ENCODE measurements around the gene TENM4. TPM values are rescaled to one million over a fixed set of nuclear protein-coding genes. Genes with fewer than 3 reads are reported as not detected.

The TENM4 gene
- total and polyA plus RNA-seq, 2 of the 13 experiments (the other 11 are each of a cell fraction or from before 2014, with no cell fraction given): not detected

DNA sequence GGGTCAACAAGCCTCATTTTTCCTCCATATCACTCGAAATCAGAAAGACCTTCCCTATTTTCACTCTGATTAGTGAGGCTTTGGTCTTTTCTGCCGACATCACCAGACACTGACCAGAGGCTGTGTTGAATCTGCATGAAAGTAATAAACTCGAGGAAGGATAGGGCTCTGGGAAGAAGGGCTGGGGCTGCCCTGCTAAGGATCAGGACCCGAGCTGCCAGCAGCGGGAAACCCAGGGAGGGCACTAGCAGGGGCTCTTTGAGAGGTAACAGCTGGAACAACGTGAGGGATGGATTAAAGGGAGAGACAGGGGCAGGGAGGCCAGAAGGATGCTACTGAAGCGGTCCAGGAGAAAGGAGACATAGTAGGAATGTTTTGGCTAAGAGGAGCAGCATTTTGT lies 488.7 kb downstream of the TENM4 start:
- no peak for DNase-seq (ENCODE audit: low spot score)
- Histone ChIP-seq H4K20me1 (ENCODE audit: insufficient read depth, low read length) (no peaks in the 10 kb centered on the region), H3K4me1 (ENCODE audit: insufficient read depth, low read length) (0 out of 2 replicates have a peak, but pooled peaks cover 2% of the 10 kb centered on the region), H3K9ac (ENCODE audit: insufficient read depth, low read depth, low read length) (no peak overlapping the region), H3K36me3 (replicated peaks in 1 of 2; ENCODE audit: control insufficient read depth in 1 of 2, insufficient read depth in 2 of 2, low read length in 2 of 2) (no peaks in the 10 kb centered on the region), H3K4me3 (replicated peaks in 1 of 3; ENCODE audit: insufficient read depth in 1 of 3, low read depth in 2 of 3, low read length in 3 of 3) (no peak overlapping the region), H3K79me2 (ENCODE audit: insufficient read depth, low read length) (no peaks in the 10 kb centered on the region), H3K27me3 (ENCODE audit: control insufficient read depth in 1 of 2, insufficient read depth in 2 of 2, low read length in 2 of 2) (peaks cover 2 to 4% of the 10 kb centered on the region in 2 experiments; a peak in 1 of 5 replicates), H2AFZ (ENCODE audit: low read length) (no peak overlapping the region), H3K9me3 (ENCODE audit: low read length) (no peaks in the 10 kb centered on the region), H3K27ac (ENCODE audit: extremely low read length, insufficient read depth, low read length) (no peak overlapping the region), H3K4me2 (ENCODE audit: low read depth, low read length) (no peak overlapping the region)
- WGBS (ENCODE audit: low lambda C conversion rate): 5% methylated on average over 7 of the region's 7 CpGs
- in situ Hi-C loops (cut with HindIII; ENCODE audit: extremely low pct_ligation_motif_present, low pct_unique_long_range_greater_than_20kb) (no loop called here), intact Hi-C loops (cut with micrococcal nuclease; ENCODE audit: unreplicated experiment) (no loop called here)
- ChIA-PET CTCF (ENCODE audit: low intra/inter-chr PET ratio, low total read pairs) (no interaction called here), POLR2A (no interaction called here)
- FAIRE-seq: no peak
- ATAC-seq: no peak
- TF ChIP-seq HINFP (CRISPR knock-in tag; IDR thresholded peaks at IDR 0.05; ENCODE audit: low read depth) (no peak), GABPB1 (CRISPR knock-in tag; IDR thresholded peaks at IDR 0.05) (no peak), ZNF616 (CRISPR knock-in tag; IDR thresholded peaks at IDR 0.05; ENCODE audit: low read depth) (no peak)
- BruUV-seq (replicated peaks): no TSS peak

- ChIA-PET POLR2A (no interaction called here), CTCF (ENCODE audit: low intra/inter-chr PET ratio, low total read pairs) (no interaction called here)
- in situ Hi-C loops (cut with HindIII; ENCODE audit: extremely low pct_ligation_motif_present, low pct_unique_long_range_greater_than_20kb) (no loop called here), intact Hi-C loops (cut with micrococcal nuclease; ENCODE audit: unreplicated experiment) (no loop called here)
- no TSS peak for BruUV-seq (replicated peaks)
- Histone ChIP-seq H3K27ac (ENCODE audit: extremely low read length, insufficient read depth, low read length) (no peak overlapping the region), H3K4me1 (ENCODE audit: insufficient read depth, low read length) (peaks cover 11% of the 10 kb centered on the region; the same call in 1 of the 2 replicates), H3K9me3 (ENCODE audit: low read length) (no peaks in the 10 kb centered on the region), H3K9ac (ENCODE audit: insufficient read depth, low read depth, low read length) (no peak overlapping the region), H3K4me3 (replicated peaks in 1 of 3; ENCODE audit: insufficient read depth in 1 of 3, low read depth in 2 of 3, low read length in 3 of 3) (no peak overlapping the region), H3K4me2 (ENCODE audit: low read depth, low read length) (no peak overlapping the region), H3K27me3 (ENCODE audit: control insufficient read depth in 1 of 2, insufficient read depth in 2 of 2, low read length in 2 of 2) (peaks cover 4% of the 10 kb centered on the region in 2 experiments; a peak in 1 of 5 replicates), H4K20me1 (ENCODE audit: insufficient read depth, low read length) (no peaks in the 10 kb centered on the region), H3K79me2 (ENCODE audit: insufficient read depth, low read length) (no peaks in the 10 kb centered on the region), H2AFZ (ENCODE audit: low read length) (no peak overlapping the region), H3K36me3 (replicated peaks in 1 of 2; ENCODE audit: control insufficient read depth in 1 of 2, insufficient read depth in 2 of 2, low read length in 2 of 2) (no peaks in the 10 kb centered on the region)
- FAIRE-seq (no peak), ATAC-seq (no peak), DNase-seq (ENCODE audit: low spot score) (no peak)
- WGBS (ENCODE audit: low lambda C conversion rate): 14% methylated on average over 4 of the region's 6 CpGs
- TF ChIP-seq, protein P1, sequence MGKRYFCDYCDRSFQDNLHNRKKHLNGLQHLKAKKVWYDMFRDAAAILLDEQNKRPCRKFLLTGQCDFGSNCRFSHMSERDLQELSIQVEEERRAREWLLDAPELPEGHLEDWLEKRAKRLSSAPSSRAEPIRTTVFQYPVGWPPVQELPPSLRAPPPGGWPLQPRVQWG (CRISPR knock-in tag; IDR thresholded peaks at IDR 0.05; ENCODE audit: borderline replicate concordance, low read depth): no peak
- no peak for TF ChIP-seq KLF16 (CRISPR knock-in tag; IDR thresholded peaks at IDR 0.05)
- TF ChIP-seq ZNF572 (CRISPR knock-in tag; IDR thresholded peaks at IDR 0.05): no peak
- TF ChIP-seq ZNF597 (CRISPR knock-in tag; IDR thresholded peaks at IDR 0.05): no peak
- no peak for TF ChIP-seq BCLAF1 (IDR thresholded peaks at IDR 0.05)
- no peak for TF ChIP-seq ZNF772 (CRISPR knock-in tag; IDR thresholded peaks at IDR 0.05)
- no peak for TF ChIP-seq ZNF598 (CRISPR knock-in tag; IDR thresholded peaks at IDR 0.05; ENCODE audit: borderline replicate concordance)
- no peak for TF ChIP-seq NCOA1 (CRISPR knock-in tag; IDR thresholded peaks at IDR 0.05)
Measured at GRCh38 chr11:78949976-78950690, 490.7 kb downstream of the TENM4 start.

Measured in HepG2 (cell line).